Muscle of leg (tissue), 11 donors: ENCODE results near the gene OSBPL5. TPM values are rescaled to one million over a fixed set of nuclear protein-coding genes. Genes with fewer than 3 reads are reported as not detected.

Experiments
- DNase-seq: peaks from one replicate; pipeline ENCODE4 v3.0.0; 2013
- H3K27ac ChIP-seq: one replicate; pipeline ENCODE4 v1.5.1; 2013; ENCODE audit warnings: mild to moderate bottlenecking, low read length, control low read depth
- H3K27me3 ChIP-seq: one replicate; pipeline ENCODE4 v1.6.1; 2013; ENCODE audit warnings: low read length; ENCODE audit not compliant: control insufficient read depth, insufficient read depth
- H3K36me3 ChIP-seq: one replicate; pipeline ENCODE4 v1.6.1; 2013; ENCODE audit warnings: low read length; ENCODE audit not compliant: control insufficient read depth, insufficient read depth
- H3K4me1 ChIP-seq: one replicate; pipeline ENCODE4 v1.6.1; 2013; ENCODE audit warnings: low read length; ENCODE audit not compliant: control insufficient read depth, insufficient read depth
- H3K4me3 ChIP-seq: one replicate; pipeline ENCODE4 v1.5.1; 2013; ENCODE audit warnings: low read length, control low read depth
- H3K9me3 ChIP-seq: replicated peaks from 2 replicates; pipeline ENCODE4 v1.6.1; 2013; ENCODE audit warnings: low read depth, low read length; ENCODE audit not compliant: control insufficient read depth
- WGBS: methylation state at CpG from one replicate; pipeline ENCODE4 v1.1.5; 2013; ENCODE audit warnings: missing lambda C conversion rate; ENCODE audit not compliant: insufficient coverage; 5-methylcytosine and 5-hydroxymethylcytosine counted together
- polyA plus RNA-seq, 8 donors: library from polyadenylated mRNA; unstranded; fragments of 120-200 nt; gene quantifications; one replicate each; pipeline versions ENCODE4 v1.2.1 to v1.2.3, GENCODE V29; 2013; ENCODE audit warnings: inconsistent platforms in 1 of 8, low replicate concordance in 1 of 8; ENCODE audit not compliant: insufficient read length in 8 of 8, insufficient read depth in 1 of 8
- total RNA-seq: library from RNA; stranded (reverse); fragments of 120-200 nt; gene quantifications from one replicate; pipeline ENCODE4 v1.2.4, GENCODE V29; 2013

Gene OSBPL5
- total and polyA plus RNA-seq, 9 donors, result 10.8 to 20.4 (median 16.2) TPM

- no peak for DNase-seq
- H3K4me3 ChIP-seq, result no peak overlapping the region
- no peaks in the 10 kb centered on the region for H3K9me3 ChIP-seq
- H3K27me3 ChIP-seq, result no peaks in the 10 kb centered on the region
- WGBS, result 76% methylated on average over 9 of the region's 16 CpGs
- peaks cover 28% of the 10 kb centered on the region for H3K36me3 ChIP-seq
- no peak overlapping the region for H3K27ac ChIP-seq
- H3K4me1 ChIP-seq, result peaks cover 17% of the 10 kb centered on the region
Observed at GRCh38 chr11:3127706-3128355, 37.3 kb downstream of the OSBPL5 start.

- H3K4me1 ChIP-seq, result peaks cover 17% of the 10 kb centered on the region
- 62% methylated on average over 17 of the region's 24 CpGs for WGBS
- H3K27ac ChIP-seq, result no peak overlapping the region
- peaks cover 34% of the 10 kb centered on the region for H3K36me3 ChIP-seq
- H3K27me3 ChIP-seq, result no peaks in the 10 kb centered on the region
- DNase-seq, result peak; percentile 49
- H3K9me3 ChIP-seq, result no peaks in the 10 kb centered on the region
- H3K4me3 ChIP-seq, result no peak overlapping the region
Observed at GRCh38 chr11:3126901-3127691, 38.0 kb downstream of the OSBPL5 start.

- Histone ChIP-seq H3K36me3 (peaks cover 42% of the 10 kb centered on the region), H3K4me1 (peaks cover 17% of the 10 kb centered on the region)
- WGBS, result 72% methylated on average over 19 of the region's 21 CpGs
Observed at GRCh38 chr11:3126207-3126865, 38.8 kb downstream of the OSBPL5 start.

GRCh38 chr11:3124821-3125220 lies 40.3 kb downstream of the OSBPL5 start:
- peaks cover 17% of the 10 kb centered on the region for H3K4me1 ChIP-seq
- H3K27ac ChIP-seq, result no peak overlapping the region
- no peaks in the 10 kb centered on the region for H3K9me3 ChIP-seq
- H3K4me3 ChIP-seq, result no peak overlapping the region
- no peaks in the 10 kb centered on the region for H3K27me3 ChIP-seq
- DNase-seq, result no peak
- 83% methylated on average over 1 of the region's 3 CpGs for WGBS
- peaks cover 52% of the 10 kb centered on the region for H3K36me3 ChIP-seq

More at GRCh38 chr11:3126207-3126865, 38.8 kb downstream of the OSBPL5 start:
- Histone ChIP-seq H3K4me3 (no peak overlapping the region), H3K27ac (no peak overlapping the region), H3K27me3 (no peaks in the 10 kb centered on the region), H3K9me3 (no peaks in the 10 kb centered on the region)
- no peak for DNase-seq

GRCh38 chr11:3123761-3124733 lies 41.1 kb downstream of the OSBPL5 start:
- Histone ChIP-seq H3K27ac (no peak overlapping the region), H3K27me3 (no peaks in the 10 kb centered on the region), H3K9me3 (no peaks in the 10 kb centered on the region), H3K36me3 (peaks cover 60% of the 10 kb centered on the region), H3K4me3 (no peak overlapping the region), H3K4me1 (peaks cover 17% of the 10 kb centered on the region)
- peak; percentile 50 for DNase-seq
- 91% methylated on average over 14 of the region's 19 CpGs for WGBS

GRCh38 chr11:3123305-3123704 lies 41.8 kb downstream of the OSBPL5 start:
- Histone ChIP-seq H3K4me1 (peaks cover 17% of the 10 kb centered on the region), H3K27ac (no peak overlapping the region), H3K4me3 (no peak overlapping the region), H3K9me3 (no peaks in the 10 kb centered on the region), H3K36me3 (peaks cover 60% of the 10 kb centered on the region), H3K27me3 (no peaks in the 10 kb centered on the region)
- peak; percentile 42 for DNase-seq
- WGBS, result 71% methylated on average over 17 of the region's 19 CpGs

GRCh38 chr11:3122775-3123201 lies 42.3 kb downstream of the OSBPL5 start:
- H3K4me1 ChIP-seq, result peaks cover 13% of the 10 kb centered on the region
- 84% methylated on average over 11 of the region's 13 CpGs for WGBS
- no peaks in the 10 kb centered on the region for H3K27me3 ChIP-seq
- DNase-seq, result no peak
- H3K27ac ChIP-seq, result no peak overlapping the region
- no peaks in the 10 kb centered on the region for H3K9me3 ChIP-seq
- no peak overlapping the region for H3K4me3 ChIP-seq
- peaks cover 64% of the 10 kb centered on the region for H3K36me3 ChIP-seq

- Histone ChIP-seq H3K36me3 (peaks cover 64% of the 10 kb centered on the region), H3K27me3 (no peaks in the 10 kb centered on the region), H3K9me3 (no peaks in the 10 kb centered on the region), H3K4me1 (peaks cover 9% of the 10 kb centered on the region), H3K27ac (no peak overlapping the region), H3K4me3 (no peak overlapping the region)
- no peak for DNase-seq
- 95% methylated on average over 21 of the region's 34 CpGs for WGBS
Observed at GRCh38 chr11:3121931-3122774, 43.0 kb downstream of the OSBPL5 start.

GRCh38 chr11:3121416-3121815 lies 43.7 kb downstream of the OSBPL5 start:
- no peak overlapping the region for H3K4me3 ChIP-seq
- H3K9me3 ChIP-seq, result peaks cover under 1% of the 10 kb centered on the region
- DNase-seq, result no peak
- H3K27me3 ChIP-seq, result no peaks in the 10 kb centered on the region
- H3K27ac ChIP-seq, result no peak overlapping the region
- WGBS, result 95% methylated on average over 8 of the region's 10 CpGs
- peaks cover 3% of the 10 kb centered on the region for H3K4me1 ChIP-seq
- H3K36me3 ChIP-seq, result peaks cover 61% of the 10 kb centered on the region
